Endodermal cell (in vitro differentiated cells): ENCODE data around the gene ADAMTS12. TPM values are rescaled to one million over a fixed set of nuclear protein-coding genes. Genes with fewer than 3 reads are reported as not detected.

Source experiments
- DNase-seq: peaks from one replicate; pipeline ENCODE4 v3.0.0-alpha.2; 2017
- H3K27ac ChIP-seq: 2 replicates; pipeline ENCODE4 v1.5.1; 2013; ENCODE audit warnings: mild to moderate bottlenecking, low read depth, low read length, moderate library complexity
- H3K27me3 ChIP-seq: 2 replicates; pipeline ENCODE4 v1.6.1; 2013; ENCODE audit warnings: mild to moderate bottlenecking, low read length, moderate library complexity; ENCODE audit not compliant: insufficient read depth, control insufficient read depth, poor library complexity, severe bottlenecking
- H3K36me3 ChIP-seq: 2 replicates; pipeline ENCODE4 v1.7.0; 2013; ENCODE audit warnings: mild to moderate bottlenecking, low read length, moderate library complexity; ENCODE audit not compliant: control insufficient read depth, insufficient read depth
- H3K4me1 ChIP-seq: one replicate; pipeline ENCODE4 v1.7.0; 2013; ENCODE audit warnings: low read length; ENCODE audit not compliant: control insufficient read depth, insufficient read depth
- H3K4me3 ChIP-seq: 2 replicates; pipeline ENCODE4 v1.5.1; 2013; ENCODE audit warnings: mild to moderate bottlenecking, low read length, moderate library complexity
- H3K9ac ChIP-seq: 2 replicates; pipeline ENCODE4 v1.6.1; 2013; ENCODE audit warnings: mild to moderate bottlenecking, low read length, moderate library complexity; ENCODE audit not compliant: poor library complexity, severe bottlenecking; ENCODE audit errors: extremely low read depth
- H3K9me3 ChIP-seq: 2 replicates; pipeline ENCODE4 v1.6.1; 2013; ENCODE audit warnings: mild to moderate bottlenecking, low read length, moderate library complexity; ENCODE audit not compliant: control insufficient read depth
- H3K27ac Mint-ChIP-seq: 2 replicates; pipeline ENCODE4 v1.8.0; 2020; ENCODE audit warnings: mixed read lengths
- H3K27me3 Mint-ChIP-seq: 2 replicates; pipeline ENCODE4 v1.8.0; 2021; ENCODE audit warnings: mild to moderate bottlenecking, mixed read lengths; ENCODE audit not compliant: insufficient read depth
- H3K36me3 Mint-ChIP-seq: 2 replicates; pipeline ENCODE4 v1.8.0; 2020; ENCODE audit warnings: low read depth, mixed read lengths
- H3K4me1 Mint-ChIP-seq: 2 replicates; pipeline ENCODE4 v1.8.0; 2020; ENCODE audit warnings: mixed read lengths
- H3K4me3 Mint-ChIP-seq: 2 replicates; pipeline ENCODE4 v1.8.0; 2020; ENCODE audit warnings: mild to moderate bottlenecking, moderate library complexity, mixed read lengths
- H3K9me3 Mint-ChIP-seq: 2 replicates; pipeline ENCODE4 v1.8.0; 2020; ENCODE audit warnings: mild to moderate bottlenecking, mixed read lengths
- WGBS, 2 experiments: methylation state at CpG; one replicate each; pipeline versions ENCODE4 v1.1.5 to v1.1.7; 2013; ENCODE audit warnings: missing lambda C conversion rate in 2 of 2, mixed read lengths in 1 of 2; ENCODE audit not compliant: insufficient coverage in 1 of 2, insufficient read length in 1 of 2; 5-methylcytosine and 5-hydroxymethylcytosine counted together
- total RNA-seq, 2 donors: library from RNA; stranded (reverse); fragmentation: NEBNext Ultra II Directional in 1 of 2; extraction: Animal tissue kit (Norgen Biotek cat#: 25700) in 1 of 2; gene quantifications; 2 replicates in 1 of 2; 3 replicates in 1 of 2; pipeline ENCODE4 v1.2.1, GENCODE V29; 2021
- TF ChIP-seq, protein P1 (sequence below): fragments of 200-600 bp; sonication (generic); conservative IDR thresholded peaks from 2 replicates; pipeline ENCODE4 v1.5.0; 2021; ENCODE audit warnings: antibody characterized with exemption, mild to moderate bottlenecking

Gene ADAMTS12
- total RNA-seq, 2 donors from 2014 or later = 80.2 to 123 TPM

DNA sequence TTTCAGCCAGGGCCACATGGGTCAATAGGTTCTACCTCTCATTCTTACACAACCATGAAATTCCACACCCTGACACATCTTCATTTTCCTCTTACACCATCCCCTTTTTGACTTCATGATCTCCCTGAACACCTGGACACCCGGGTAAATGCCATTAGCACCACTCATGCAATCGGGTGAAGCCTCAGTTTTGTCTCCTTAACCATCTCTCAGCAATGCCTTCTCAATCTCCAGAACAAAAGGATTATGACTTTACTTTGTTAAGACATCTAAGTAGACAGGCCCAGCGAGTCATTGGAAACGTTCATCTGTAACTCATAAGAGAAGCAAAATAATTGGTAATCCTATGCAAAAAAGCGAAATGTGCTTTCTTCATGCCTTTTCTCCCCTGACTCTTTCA lies 49.9 kb downstream of the ADAMTS12 start:
- TF ChIP-seq, protein P1, sequence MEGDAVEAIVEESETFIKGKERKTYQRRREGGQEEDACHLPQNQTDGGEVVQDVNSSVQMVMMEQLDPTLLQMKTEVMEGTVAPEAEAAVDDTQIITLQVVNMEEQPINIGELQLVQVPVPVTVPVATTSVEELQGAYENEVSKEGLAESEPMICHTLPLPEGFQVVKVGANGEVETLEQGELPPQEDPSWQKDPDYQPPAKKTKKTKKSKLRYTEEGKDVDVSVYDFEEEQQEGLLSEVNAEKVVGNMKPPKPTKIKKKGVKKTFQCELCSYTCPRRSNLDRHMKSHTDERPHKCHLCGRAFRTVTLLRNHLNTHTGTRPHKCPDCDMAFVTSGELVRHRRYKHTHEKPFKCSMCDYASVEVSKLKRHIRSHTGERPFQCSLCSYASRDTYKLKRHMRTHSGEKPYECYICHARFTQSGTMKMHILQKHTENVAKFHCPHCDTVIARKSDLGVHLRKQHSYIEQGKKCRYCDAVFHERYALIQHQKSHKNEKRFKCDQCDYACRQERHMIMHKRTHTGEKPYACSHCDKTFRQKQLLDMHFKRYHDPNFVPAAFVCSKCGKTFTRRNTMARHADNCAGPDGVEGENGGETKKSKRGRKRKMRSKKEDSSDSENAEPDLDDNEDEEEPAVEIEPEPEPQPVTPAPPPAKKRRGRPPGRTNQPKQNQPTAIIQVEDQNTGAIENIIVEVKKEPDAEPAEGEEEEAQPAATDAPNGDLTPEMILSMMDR = no peak
- no peak overlapping the region for H3K27ac ChIP-seq
- no peak for DNase-seq

DNA sequence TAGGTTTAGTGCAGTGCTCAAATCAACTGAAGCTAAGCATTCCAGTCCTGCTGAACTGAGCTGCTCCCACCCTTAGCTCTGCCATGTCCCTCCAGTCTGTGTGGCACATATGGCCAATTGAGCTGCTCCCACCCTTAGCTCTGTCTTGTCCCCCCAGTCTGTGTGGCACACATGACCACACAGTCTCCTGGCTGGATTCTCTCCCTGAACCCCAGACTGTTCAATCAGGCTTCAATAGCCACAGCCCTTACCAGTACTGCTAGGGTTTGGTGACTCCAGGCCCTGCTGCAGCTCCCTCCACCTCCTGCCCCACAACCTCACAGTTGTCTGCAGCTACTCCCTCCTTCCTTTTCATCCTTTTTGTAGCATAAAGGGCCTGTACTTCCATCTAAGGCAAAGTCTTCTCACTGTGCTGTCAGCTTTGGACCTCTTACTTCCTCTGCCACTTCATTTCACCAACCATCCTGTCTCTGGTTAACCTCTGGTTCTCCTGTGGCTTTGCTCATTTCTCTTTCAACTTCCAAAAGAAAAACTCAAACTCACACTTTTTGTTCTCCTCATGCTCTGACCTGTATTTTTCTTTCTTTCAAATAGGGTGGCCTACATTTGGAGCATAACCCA lies 50.8 kb downstream of the ADAMTS12 start:
- Histone ChIP-seq H3K27ac (no peak overlapping the region), H3K36me3 (peaks cover 7% of the 10 kb centered on the region), H3K4me3 (no peak overlapping the region), H3K4me1 (no peaks in the 10 kb centered on the region), H3K27me3 (no peaks in the 10 kb centered on the region), H3K9ac (no peak overlapping the region), H3K9me3 (peaks cover 16% of the 10 kb centered on the region)
- Mint-ChIP-seq H3K4me3 (no peak overlapping the region), H3K27ac (no peak overlapping the region), H3K27me3 (no peaks in the 10 kb centered on the region), H3K36me3 (peaks cover 37% of the 10 kb centered on the region), H3K4me1 (peaks cover 9% of the 10 kb centered on the region), H3K9me3 (peaks cover 28% of the 10 kb centered on the region)
- DNase-seq = no peak
- TF ChIP-seq, protein P1 = no peak

More for the DNA sequence above, 49.9 kb downstream of the ADAMTS12 start:
- Histone ChIP-seq H3K36me3 (peaks cover 9% of the 10 kb centered on the region), H3K27me3 (no peaks in the 10 kb centered on the region), H3K9me3 (peaks cover 16% of the 10 kb centered on the region), H3K4me3 (no peak overlapping the region), H3K9ac (no peak overlapping the region), H3K4me1 (no peaks in the 10 kb centered on the region)
- H3K27me3 Mint-ChIP-seq = no peaks in the 10 kb centered on the region
- peaks cover 28% of the 10 kb centered on the region for H3K9me3 Mint-ChIP-seq
- H3K4me3 Mint-ChIP-seq = no peak overlapping the region
- peaks cover 12% of the 10 kb centered on the region for H3K4me1 Mint-ChIP-seq
- H3K27ac Mint-ChIP-seq = no peak overlapping the region
- peaks cover 45% of the 10 kb centered on the region for H3K36me3 Mint-ChIP-seq
- WGBS, 2 experiments = 83 to 89% methylated on average over 5 of the region's 5 CpGs

DNA sequence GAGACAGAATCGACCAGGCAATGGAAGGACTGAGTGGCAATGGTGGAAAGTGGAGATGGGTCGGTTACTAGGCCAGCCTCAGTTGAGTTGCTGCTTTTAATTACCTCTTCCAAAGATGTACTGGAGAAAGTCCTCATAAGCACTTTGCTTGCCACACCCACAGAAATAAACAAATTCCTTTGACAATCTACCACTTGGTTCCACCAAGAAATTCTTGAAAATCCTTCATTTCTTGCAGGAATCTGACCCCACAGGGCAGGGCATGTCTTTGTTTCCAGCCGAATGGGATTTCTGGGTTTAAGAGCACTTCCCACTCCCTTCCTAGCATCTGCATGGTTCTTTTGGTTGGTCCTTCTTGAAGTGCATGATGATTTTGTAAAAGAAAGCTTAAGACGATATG lies 54.5 kb downstream of the ADAMTS12 start:
- TF ChIP-seq, protein P1 = no peak
- Histone ChIP-seq H3K27me3 (no peaks in the 10 kb centered on the region), H3K9ac (no peak overlapping the region), H3K36me3 (no peaks in the 10 kb centered on the region), H3K9me3 (no peaks in the 10 kb centered on the region), H3K4me3 (no peak overlapping the region), H3K4me1 (no peaks in the 10 kb centered on the region), H3K27ac (no peak overlapping the region)
- peaks cover 8% of the 10 kb centered on the region for H3K36me3 Mint-ChIP-seq
- 93% methylated on average over 4 of the region's 4 CpGs; no CpG with 5 or more reads in 1 of the 2 experiments for WGBS, 2 experiments
- H3K4me1 Mint-ChIP-seq = peaks cover 9% of the 10 kb centered on the region
- no peak overlapping the region for H3K4me3 Mint-ChIP-seq
- no peak for DNase-seq
- no peak overlapping the region for H3K27ac Mint-ChIP-seq
- no peaks in the 10 kb centered on the region for H3K9me3 Mint-ChIP-seq
- H3K27me3 Mint-ChIP-seq = no peaks in the 10 kb centered on the region
